ENCODE results near the gene MDH2.
A peak's percentile ranks its signal among the peaks of the same experiment; 100 is the strongest.
"Not testable (repeated sequence)": the region's sequence is repeated elsewhere in the genome, so short reads cannot be mapped to it uniquely, and the experiment has no call there.

The MDH2 gene

GRCh38 chr7:76047811-76048667 lies at the start of gene MDH2, which contains the start of gene STYXL1:
Gene MDH2 (plus strand): TSS chr7:76048106. CDS start chr7:76048161, 55 bp downstream.
Gene STYXL1 (minus strand): TSS chr7:76048000. CDS start chr7:76030523, 17,477 bp downstream.
- DNase-seq: peak; percentile 96

GRCh38 chr7:76000566-76000965 lies 47.3 kb upstream of the MDH2 start:
- no peak for DNase-seq

DNA sequence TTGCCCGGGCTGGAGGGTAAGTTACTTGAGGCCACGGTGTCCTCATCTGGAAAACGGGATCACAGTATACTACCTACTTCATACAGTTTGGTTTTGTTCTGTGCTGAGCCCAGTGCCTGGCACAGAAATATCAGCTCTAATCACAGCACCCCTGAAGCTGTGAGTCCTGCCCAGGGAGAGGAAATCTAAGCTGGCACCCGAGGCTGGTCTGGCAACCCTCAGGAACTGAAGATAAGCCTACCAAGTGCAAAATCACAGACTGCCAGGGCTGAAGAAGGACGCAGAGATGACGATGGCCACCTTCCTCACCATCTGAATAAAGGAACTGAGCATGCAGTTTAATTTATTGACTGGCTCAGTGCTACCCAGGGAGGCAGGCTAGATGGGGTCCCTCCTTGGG lies 45.8 kb upstream of the MDH2 start:
- no peak for DNase-seq

GRCh38 chr7:76002822-76003221 lies 45.1 kb upstream of the MDH2 start:
- DNase-seq: no peak

DNA sequence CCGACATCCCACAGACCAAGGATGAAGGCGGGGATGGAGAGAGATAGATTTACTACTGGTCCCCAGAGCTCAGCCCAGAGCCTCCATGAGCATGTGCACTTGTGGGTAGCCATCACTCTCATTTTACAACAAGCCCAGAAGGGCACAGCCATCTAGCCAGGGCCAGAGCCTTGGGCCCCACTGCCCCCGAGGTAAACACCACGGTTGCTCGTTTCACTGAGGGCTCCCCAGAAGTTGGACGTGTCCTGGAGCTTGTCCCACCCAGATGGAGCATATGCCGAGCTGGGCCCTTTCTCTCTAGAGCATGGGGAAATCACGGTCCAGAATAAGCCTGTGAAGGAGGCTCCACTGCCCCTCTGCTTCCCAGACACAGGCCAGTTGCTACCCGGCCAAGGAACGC lies 44.6 kb upstream of the MDH2 start:
- DNase-seq: no peak

DNA sequence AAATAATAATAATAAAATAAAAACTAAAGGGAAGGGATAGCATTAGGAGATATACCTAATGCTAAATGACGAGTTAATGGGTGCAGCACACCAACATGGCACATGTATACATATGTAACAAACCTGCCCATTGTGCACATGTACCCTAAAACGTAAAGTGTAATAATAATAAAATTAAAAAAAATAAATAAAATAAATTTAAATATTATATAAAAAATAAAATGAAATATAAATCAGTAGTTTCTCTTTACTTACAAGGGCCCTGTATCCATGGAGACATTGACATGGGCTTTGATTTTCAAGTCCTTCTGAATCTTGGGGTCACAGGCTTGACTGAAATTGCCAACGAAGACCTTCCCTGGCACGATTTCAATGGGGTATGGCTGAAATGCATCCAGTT lies 42.9 kb upstream of the MDH2 start:
- not testable (repeated sequence) for DNase-seq

- DNase-seq: peak; percentile 59
These were observed 39.7 kb upstream of the MDH2 start for GRCh38 chr7:76008156-76008687.

DNA sequence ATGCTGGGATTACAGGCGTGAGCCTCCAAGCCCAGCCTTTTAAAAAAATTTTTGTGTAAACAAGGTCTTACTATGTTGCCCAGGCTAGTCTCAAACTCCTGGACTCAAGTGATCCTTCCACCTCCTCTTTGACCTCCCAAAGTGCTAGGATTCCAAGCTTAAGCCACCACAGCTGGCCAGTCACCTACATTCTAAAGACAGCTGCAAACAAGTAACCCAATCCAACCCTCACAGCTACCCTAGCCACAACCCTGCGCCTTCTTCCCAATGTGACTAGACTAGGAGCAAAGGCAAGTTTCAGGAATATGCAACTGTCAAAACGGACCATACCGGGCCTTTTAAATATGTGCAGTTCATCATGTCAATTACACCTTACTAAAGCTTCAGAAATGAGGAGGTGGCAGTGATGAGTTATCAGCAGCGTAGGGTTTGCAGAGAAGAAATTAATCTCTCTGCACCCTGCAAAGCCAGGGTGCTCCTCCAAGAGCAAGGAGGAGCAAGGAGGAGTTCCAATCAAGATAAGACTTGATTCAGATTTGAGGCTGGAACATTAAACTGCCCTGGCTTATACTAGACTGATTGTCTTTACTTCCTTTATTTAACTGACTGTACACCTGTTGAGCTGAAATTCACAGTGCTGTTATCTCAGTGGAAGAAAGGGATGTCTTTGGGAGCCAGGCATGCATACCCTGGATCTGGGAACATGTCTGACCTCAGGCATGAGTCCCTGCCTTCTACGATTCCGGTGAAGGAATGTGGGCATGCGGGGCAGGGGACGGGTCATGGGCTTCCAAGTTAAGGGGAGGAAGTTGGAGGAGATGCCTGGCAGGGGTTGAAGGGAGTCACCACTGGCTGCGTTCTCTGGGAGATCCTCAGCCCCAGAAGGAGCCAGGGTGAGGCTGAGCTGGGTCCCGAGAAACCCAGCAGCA lies 38.0 kb upstream of the MDH2 start:
- DNase-seq: no peak

DNA sequence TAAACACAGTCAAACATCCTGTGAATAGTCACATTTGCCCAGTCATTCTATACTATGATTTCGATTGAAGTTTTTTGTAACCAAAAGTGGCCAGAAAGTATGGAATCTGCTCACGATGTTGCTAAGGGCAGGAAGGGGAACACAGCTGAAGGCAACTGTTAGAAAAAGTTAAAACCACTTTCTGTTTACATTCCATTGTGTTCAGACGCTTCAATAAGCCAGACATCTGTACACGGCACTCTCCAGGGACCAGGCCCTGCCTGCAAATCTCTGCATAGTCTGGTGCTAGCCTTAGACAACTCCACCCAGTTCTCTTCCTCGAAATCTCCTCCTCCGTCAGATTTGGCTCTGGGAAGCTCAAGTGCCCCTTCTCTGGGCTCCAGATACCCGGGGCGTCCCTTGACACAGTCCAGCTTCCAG lies 36.5 kb upstream of the MDH2 start:
- no peak for DNase-seq

DNA sequence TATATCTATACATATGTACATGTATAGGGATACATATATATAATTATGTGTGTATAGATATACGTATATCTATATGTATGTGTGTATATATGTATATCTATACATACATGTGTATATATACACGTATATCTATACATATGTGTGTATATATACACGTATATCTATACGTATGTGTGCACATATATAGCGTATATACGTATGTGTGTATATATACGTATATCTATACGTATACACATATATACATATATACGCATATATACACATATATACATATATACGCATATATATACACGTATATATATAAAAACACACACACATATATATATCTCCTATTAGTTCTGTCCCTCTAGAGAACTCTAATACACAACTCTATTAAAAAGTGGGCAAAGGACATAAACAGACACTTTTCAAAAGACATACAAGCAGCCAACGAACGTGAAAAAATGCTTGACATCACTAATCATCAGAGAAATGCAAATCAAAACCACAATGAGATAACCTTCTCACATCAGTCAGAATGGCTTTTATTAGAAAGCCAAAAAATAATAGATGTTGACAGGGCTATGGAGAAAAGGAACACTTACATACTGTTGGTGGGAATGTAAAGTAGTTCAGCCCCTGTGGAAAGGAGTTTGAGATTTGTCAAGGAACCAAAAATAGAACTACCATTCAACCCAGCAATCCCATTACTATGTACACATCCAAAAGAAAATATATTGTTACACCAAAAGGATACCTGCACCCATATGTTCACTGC lies 31.5 kb upstream of the MDH2 start:
- no peak for DNase-seq

DNA sequence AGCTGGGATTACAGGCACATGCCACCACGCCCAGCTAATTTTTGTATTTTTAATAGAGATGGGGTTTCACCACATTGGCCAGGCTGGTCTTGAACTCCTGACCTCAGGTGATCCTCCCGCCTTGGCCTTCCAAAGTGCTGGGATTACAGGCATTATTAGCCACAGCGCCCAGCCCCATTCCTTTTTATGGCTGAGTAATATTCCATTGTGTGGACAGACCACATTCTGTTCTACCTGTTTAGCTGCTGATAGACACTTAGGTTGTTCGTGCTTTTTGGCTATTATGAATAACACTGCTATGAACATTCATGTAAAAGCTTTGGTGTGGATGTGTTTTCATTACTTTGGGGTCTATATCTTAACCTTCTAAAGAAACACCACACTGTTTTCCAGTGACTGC lies 29.4 kb upstream of the MDH2 start:
- not testable (repeated sequence) for DNase-seq

DNA sequence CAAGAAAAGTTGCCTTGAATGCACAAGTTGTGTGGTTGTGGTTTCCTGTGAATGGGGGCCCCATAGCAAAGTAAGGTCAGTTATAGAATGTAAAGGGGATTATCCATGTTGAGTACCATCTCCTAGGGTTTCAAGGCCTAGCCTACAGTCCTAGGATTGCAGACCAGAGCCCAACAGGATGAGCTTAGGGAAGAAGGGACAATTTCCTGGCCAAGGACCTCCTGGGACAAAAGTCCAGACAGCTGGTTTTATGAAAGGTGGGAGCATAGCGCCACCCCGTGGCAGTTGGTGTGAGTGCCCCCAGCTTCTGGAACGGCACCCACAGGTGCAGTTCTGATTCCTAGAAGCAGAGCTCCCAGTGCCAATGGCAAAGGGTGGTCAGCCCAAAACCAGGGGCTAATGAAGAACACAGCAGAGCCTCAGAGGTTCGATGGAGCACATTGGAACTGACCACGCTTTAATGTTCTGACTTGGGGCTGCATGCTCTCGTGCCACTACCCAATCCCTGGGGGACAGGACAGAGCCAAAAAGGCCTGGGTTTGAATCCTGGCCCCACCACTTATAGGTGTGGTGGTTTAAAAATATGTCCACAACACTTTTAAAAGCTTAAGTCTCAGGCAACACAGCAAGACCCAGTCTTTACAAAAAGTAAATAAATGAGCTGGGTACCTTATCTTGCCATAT lies 27.7 kb upstream of the MDH2 start:
- DNase-seq: peak; percentile 66

DNA sequence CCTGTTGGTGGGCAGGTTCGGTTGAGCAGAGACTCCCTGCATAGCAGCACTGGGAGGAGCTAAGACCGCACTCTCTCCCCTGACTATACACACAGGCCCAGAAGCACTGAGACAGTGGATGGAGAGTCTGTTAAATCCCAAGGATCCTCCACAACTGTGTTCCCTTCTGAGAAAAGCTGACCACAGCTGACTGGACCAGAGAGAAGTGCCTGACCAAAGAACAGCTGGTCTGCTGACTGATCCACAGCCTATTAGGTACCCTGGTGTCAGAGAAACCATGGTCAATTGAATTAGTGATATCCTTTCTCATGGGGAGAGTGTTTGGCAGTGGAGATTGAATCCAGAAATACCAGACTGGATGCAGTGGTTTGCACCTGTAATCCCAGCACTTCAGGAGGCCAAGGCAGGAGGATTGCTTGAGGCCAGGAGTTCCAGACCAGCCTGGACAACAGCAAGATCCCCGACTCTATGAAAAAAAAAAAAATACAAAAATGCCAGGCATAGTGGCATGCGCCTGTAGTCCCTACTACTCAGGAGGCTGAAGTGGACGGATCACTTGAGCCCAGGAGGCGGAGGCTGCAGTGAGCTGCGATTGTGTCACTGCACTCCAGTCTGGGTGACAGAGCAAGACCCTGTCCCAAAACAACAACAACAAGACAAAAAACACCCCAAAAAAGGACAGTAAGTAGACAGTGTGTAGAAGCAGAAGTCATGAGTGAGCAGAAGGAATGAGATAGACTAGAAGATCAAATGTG lies 25.7 kb upstream of the MDH2 start:
- no peak for DNase-seq

- no peak for DNase-seq
These were observed 24.9 kb upstream of the MDH2 start for GRCh38 chr7:76023002-76023401.

GRCh38 chr7:76029682-76030081 lies 18.2 kb upstream of the MDH2 start:
- DNase-seq: not testable (repeated sequence)

DNA sequence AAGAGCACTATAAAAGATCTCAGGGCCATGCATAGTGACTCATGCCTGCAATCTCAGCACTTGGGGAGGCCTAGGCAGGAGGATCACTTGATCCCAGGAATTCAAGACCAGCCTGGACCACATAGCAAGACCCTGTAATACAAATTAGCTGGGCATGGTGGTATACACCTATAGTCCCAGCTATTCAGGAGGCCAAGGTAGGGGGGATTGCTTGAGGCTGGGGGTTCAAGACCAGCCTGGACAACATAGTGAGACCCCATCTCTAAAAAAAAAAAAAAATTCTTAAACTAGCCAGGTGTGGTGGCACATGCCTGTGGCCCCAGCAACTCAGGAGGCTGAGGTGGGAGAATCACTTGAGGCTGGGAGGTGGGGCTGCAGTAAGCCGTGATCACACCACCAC lies 15.9 kb upstream of the MDH2 start:
- no peak for DNase-seq

DNA sequence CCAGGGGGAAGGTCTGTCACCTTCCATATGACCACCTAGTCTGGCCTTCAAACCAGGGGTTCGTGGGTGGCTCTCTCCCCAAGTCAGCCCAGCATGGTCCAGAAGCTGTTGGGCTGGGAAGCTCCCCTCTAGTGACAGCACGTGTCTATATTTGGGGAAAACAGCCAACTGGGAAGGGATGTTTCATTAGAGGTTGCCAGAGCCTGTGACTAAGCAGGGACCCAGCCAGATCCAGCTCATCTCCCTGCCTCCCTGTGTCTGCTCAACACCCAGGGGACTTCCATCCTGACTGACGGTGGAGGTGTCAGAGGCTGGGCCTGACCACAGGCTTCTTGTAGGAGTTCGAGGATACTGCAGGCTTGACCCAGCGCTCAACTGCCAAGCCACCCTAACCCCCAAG lies 10.6 kb upstream of the MDH2 start:
- DNase-seq: no peak

- DNase-seq: no peak
These were observed 7.8 kb upstream of the MDH2 start for GRCh38 chr7:76040126-76040525.

DNA sequence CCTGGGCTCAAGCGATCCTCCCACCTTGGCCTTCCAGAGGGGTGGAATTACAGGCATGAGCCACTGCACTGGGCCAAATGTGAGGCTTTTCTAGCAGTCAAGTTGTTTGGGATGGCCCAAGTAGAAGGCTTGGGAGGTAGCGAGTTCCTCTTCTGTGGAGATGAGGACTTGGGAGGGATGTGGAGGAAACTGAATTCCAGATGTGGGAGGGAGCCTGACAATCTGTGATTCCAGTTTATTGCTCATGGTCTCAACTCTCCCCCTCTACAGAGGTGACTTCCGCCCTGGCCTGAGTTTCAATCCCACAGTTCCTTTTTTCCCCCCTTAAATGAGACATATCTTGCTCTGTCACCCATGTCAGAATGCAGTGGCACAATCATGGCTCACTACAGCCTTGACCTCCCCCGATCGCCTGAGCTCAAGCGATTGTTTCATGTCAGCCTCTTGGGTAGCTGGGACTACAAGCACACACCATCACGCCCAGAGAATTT lies 3.5 kb upstream of the MDH2 start:
- no peak for DNase-seq

GRCh38 chr7:76047305-76047810 lies 548 bp upstream of the MDH2 start:
- DNase-seq: no peak

DNA sequence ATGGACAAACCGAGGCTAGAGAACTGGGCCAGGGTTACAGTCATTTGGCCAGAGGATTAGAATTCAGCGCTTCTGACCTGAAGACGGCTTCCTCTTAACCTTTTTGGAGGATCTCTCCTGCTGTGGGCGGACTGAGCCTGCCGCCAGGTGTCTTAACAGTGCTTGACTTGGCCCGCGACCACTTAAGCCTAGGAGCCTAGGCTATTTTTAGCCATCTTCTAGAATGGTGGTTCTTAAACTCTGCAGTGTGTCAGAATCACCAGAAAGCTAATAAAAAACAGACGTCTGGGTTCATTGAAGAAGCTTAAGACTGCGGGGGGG lies 722 bp downstream of the MDH2 start:
- peak; percentile 16 for DNase-seq
